C4-2B (cell line): Measurements from ENCODE around the gene TMED1.

ENCODE experiments used
- H3K27ac ChIP-seq: fragments of 450-650 bp; 2 replicates; pipeline ENCODE4 v1.5.1; 2017
- ZFX ChIP-seq: fragments of 450-650 bp; IDR thresholded peaks from 2 replicates; pipeline ENCODE4 v1.6.1; 2017
- TF ChIP-seq, protein P1 (sequence below): fragments of 450-650 bp; conservative IDR thresholded peaks from 2 replicates; pipeline ENCODE4 v1.5.1; 2017; ENCODE audit warnings: mild to moderate bottlenecking

The TMED1 gene

DNA sequence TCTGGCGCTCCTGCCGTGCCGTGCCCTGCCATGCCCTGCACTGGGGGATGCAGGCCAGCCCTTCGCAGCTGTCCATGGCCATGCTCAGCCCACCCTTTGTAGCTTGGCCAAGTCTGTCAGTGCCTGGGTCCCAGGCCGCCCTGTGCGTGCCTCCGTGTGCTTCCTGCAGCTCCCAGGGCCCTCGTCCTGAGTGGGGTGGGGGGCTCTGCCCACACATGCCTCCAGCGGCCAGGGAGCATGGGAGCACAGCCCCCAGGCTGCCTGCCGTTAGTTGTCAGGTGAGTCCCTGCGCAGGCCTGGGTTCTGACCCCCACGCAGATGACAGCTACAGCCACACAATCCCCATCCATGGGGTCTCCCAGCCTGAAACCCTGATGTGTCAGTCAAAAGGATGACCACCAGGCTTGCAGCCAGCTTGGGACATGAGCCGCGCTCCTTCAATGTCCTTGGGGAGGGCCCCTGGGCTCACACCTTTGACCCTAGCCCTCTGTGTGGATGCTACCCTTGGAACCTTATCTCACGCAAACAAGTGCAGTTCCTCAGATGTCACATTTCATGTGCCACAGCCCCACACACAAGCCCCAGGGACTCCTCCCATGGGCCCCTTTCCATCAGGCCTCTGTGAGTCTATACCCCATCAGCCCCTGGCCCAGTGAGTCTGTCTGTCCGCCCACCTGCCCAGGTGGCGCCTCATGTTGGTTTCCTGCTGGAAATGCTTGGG, 24.5 kb downstream of the TMED1 start:
- TF ChIP-seq, protein P1, sequence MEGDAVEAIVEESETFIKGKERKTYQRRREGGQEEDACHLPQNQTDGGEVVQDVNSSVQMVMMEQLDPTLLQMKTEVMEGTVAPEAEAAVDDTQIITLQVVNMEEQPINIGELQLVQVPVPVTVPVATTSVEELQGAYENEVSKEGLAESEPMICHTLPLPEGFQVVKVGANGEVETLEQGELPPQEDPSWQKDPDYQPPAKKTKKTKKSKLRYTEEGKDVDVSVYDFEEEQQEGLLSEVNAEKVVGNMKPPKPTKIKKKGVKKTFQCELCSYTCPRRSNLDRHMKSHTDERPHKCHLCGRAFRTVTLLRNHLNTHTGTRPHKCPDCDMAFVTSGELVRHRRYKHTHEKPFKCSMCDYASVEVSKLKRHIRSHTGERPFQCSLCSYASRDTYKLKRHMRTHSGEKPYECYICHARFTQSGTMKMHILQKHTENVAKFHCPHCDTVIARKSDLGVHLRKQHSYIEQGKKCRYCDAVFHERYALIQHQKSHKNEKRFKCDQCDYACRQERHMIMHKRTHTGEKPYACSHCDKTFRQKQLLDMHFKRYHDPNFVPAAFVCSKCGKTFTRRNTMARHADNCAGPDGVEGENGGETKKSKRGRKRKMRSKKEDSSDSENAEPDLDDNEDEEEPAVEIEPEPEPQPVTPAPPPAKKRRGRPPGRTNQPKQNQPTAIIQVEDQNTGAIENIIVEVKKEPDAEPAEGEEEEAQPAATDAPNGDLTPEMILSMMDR = no peak
- no peak for TF ChIP-seq ZFX
- no peak overlapping the region for H3K27ac ChIP-seq

DNA sequence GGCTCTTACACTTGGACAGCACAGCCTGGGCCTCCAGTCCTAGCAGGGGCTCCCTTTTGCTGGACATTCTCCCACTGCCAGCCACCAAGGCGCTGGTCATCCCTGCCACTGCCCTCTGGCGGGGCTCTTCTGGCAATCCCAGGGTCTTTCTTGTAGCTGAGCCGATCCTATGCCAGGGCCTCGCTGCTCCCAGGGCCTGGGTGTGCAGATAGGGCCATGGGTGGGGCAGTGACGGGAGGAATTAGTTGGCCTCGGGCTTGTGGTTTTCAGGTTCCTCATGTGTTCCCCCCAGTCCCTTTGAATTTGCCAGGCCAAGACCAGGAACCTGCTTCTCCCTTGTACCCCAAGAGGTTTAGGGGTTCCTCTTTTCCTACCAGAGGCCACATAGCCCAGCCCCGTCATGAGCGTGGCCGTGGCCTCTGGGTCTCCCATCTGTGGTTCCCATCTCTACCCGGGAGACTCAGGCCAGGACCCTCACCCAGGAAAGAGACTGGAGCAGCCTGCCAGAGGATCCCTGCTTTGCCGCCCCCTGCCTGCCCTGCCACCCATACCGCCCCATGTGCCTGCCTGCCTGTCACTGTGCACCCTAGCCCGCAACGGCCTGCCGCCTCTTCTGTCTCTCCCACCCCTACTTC, 26.2 kb downstream of the TMED1 start:
- TF ChIP-seq, protein P1 = no peak
- TF ChIP-seq ZFX = no peak
- H3K27ac ChIP-seq = no peak overlapping the region

DNA sequence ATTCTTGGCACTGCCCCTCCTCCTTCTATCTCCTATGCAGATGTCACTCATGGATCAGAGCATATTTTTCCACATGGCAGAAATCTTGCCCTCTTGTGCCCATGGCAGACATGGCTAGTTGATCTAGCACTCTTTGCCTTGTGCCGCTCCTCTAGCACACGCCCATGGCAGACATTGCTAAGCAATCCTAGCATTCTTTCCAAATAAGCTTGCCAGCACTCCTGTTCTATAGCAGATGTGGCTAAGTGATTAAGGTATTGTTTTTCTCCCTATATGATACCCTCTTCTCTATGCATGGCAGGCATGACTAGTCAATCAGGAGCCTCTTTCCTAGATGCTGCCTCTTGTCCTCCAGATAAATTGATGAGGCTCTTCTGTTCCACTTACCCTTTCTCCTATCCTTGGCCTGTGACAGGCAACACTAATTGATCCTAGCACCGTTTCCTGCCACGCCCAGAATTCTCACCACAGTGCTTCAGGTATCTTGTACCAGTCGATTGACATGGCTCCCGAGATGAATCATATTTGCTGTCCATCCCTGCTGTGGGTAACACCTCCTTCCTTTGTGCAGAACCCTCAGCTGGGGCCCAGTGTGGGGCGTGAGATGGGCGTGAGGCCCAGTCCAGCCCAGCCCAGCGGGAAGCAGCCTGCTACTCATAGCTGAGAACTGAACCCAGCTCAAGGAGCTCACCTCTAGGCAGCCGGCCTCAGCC, 26.9 kb downstream of the TMED1 start:
- TF ChIP-seq, protein P1 = no peak
- TF ChIP-seq ZFX = no peak
- no peak overlapping the region for H3K27ac ChIP-seq

DNA sequence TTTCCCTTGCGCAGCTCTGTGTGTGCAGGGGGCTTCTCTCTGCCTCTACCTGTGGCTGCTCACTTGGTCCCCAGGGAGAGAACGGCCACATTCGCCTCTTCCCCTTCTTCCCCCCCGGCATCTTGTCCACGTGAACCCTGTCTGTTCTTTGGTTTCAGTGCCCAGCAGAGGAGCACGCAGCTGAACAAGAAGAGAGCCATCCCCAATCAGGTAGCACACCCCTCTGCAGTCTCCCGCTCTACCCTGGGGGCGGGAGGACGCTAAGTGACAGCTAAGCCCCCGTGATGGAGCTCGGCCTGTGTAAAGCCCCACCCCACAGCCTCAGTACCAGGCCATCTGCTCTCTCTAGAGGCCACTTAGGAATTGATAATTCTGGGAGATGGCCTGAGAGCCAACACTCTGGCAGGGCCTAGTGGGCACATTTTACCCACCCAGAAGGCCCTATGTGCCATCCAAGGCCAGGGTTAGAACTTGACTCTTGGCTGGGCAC, 30.2 kb downstream of the TMED1 start:
- TF ChIP-seq, protein P1 = no peak
- TF ChIP-seq ZFX = no peak

DNA sequence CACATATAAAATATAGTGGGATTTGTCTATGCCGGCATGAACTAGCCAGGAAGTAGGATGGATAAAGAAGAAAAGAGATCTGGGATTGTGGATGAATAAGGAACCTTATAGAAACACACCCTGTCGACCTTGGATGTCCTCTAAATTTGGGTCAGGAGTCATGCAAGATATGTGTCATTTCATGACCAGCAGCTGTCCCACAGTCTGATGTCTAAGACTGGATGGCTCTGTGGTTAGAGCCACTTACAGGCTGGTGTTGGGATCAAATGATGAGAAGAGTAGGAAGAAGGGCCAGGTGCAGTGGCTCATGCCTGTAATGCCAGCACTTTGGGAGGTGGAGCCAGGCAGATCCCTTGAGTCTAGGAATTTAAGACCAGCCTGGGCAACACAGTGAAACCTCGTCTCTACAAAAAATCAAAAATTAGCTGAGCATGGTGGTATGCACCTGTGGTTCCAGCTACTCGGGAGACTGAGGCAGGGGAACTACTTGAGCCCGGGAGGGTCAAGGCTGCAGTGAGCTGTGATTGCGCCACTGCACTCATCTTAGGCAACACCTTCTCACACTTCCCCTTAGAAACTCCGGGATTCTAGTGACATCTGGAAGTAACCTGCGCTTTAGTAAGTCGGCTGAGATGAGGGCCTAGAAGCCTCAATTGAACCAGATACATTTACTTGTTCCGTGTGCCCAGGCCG, 30.8 kb downstream of the TMED1 start:
- no peak overlapping the region for H3K27ac ChIP-seq

More for the DNA sequence above, 30.2 kb downstream of the TMED1 start:
- H3K27ac ChIP-seq = no peak overlapping the region

DNA sequence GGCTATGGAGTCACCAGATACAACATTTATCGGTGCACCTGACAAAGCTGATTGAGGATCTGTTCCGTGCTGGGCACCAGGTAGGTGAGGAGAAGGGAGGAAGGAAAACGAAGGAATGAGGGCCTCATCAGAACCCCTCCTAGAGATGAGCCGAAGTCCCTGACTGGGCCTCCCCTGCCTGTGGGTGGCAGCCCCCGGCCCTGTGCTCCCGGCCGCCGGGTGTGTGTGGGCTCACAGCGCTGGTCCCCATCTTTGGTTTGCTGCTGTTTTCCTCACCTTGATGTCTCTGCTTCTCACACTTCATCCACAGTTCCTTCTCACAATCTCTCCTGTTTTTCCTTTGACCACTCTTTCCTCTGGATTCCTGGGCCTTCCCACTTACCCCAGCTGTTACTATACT, 32.8 kb downstream of the TMED1 start:
- TF ChIP-seq, protein P1 = no peak
- no peak for TF ChIP-seq ZFX
- no peak overlapping the region for H3K27ac ChIP-seq

More for the DNA sequence above, 30.8 kb downstream of the TMED1 start:
- no peak for TF ChIP-seq ZFX
- TF ChIP-seq, protein P1 = no peak
